Spleen (tissue), 7 donors: ENCODE results near the gene NCF4.

Source experiments
- CTCF ChIP-seq, 11 experiments: fragments of 200-600 bp in 7 of 11; fragments of 450-650 bp in 4 of 11; sonication (generic) in 4 of 11; IDR thresholded peaks in 8 of 11; conservative IDR thresholded peaks in 3 of 11; 1 replicate in 7 of 11; 2 replicates in 4 of 11; pipeline versions ENCODE4 v1.4.0 to v1.8.0; 2016 to 2021; ENCODE audit warnings: antibody characterized with exemption in 11 of 11, inconsistent platforms in 4 of 11, mild to moderate bottlenecking in 1 of 11
- POLR2AphosphoS5 ChIP-seq, 3 donors: sonication (generic); formaldehyde crosslinking; IDR thresholded peaks; one replicate each; pipeline ENCODE4 v1.5.1; 2017; ENCODE audit warnings: antibody characterized with exemption in 3 of 3
- donor health status: DM: no; HTN: no; CAD: no; lungs with moderate emphysema.
- donor health status: DM: no; HTN: no; CAD: no.
- donor health status: DM: no; HTN: no; CAD: no.

- TF ChIP-seq CTCF (IDR thresholded peaks at IDR 0.05 in 8 of 11, conservative IDR thresholded peaks at IDR 0.05 in 3 of 11) (no peak), POLR2AphosphoS5 (IDR thresholded peaks at IDR 0.05) (no peak)
Observed at GRCh38 chr22:36833073-36833472, 27.7 kb upstream of the NCF4 start.
